Measurements from ENCODE around the gene SIRT3.

Gene SIRT3

DNA sequence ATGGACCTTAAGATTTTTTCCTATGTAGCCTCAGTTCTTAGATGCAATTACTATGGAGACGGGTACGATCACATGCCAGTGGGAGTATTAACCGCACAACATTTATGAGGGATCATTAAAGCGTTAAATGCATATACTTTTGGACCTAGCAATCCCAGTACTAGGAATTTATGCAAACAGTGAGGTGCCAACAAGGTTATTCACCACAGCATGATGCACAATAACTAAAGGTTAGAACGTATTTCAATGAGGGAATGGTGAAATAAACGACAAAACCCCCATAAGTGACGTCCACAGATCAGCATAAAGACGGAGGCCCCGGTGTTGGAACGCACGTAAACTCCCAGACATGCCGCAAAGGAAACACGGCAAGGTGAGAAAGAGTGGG lies 539 bp downstream of the SIRT3 start:
- no peaks in the 10 kb centered on the region for H3K4me1 ChIP-seq
- no peaks in the 10 kb centered on the region; the same call in 1 of the 2 replicates for H3K36me3 ChIP-seq
- DNase-seq: no peak
- peak overlapping the region; percentile 68 for H3K4me3 ChIP-seq (ENCODE audit: low read depth, low read length)
- no peaks in the 10 kb centered on the region for H3K27me3 ChIP-seq
- TF ChIP-seq, protein P1, sequence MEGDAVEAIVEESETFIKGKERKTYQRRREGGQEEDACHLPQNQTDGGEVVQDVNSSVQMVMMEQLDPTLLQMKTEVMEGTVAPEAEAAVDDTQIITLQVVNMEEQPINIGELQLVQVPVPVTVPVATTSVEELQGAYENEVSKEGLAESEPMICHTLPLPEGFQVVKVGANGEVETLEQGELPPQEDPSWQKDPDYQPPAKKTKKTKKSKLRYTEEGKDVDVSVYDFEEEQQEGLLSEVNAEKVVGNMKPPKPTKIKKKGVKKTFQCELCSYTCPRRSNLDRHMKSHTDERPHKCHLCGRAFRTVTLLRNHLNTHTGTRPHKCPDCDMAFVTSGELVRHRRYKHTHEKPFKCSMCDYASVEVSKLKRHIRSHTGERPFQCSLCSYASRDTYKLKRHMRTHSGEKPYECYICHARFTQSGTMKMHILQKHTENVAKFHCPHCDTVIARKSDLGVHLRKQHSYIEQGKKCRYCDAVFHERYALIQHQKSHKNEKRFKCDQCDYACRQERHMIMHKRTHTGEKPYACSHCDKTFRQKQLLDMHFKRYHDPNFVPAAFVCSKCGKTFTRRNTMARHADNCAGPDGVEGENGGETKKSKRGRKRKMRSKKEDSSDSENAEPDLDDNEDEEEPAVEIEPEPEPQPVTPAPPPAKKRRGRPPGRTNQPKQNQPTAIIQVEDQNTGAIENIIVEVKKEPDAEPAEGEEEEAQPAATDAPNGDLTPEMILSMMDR (IDR thresholded peaks at IDR 0.05; ENCODE audit: low read depth, low read length): no peak
- no peaks in the 10 kb centered on the region for H3K9me3 ChIP-seq

DNA sequence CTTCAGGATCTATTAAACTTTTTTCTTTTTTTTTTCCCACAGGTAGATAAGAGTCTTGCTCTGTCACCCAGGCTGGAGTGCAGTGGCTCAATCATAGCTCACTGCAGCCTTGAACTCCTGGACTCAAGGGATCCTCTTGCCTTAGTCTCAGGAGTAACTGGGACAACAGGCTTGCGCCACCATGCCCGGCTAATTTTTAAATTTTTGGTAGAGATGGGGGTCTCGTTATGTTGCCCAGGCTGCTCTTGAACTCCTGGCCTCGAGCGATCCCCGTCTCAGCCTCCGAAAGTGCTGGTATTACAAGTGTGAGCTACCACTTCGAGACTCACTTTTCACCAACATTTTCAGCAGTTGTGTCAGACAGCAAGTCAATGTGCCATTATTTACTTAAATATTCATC lies 962 bp downstream of the SIRT3 start:
- DNase-seq: no peak
- Histone ChIP-seq H3K27me3 (no peaks in the 10 kb centered on the region), H3K9me3 (no peaks in the 10 kb centered on the region), H3K4me3 (ENCODE audit: low read depth, low read length) (peak overlapping the region; percentile 68), H3K4me1 (no peaks in the 10 kb centered on the region), H3K36me3 (no peaks in the 10 kb centered on the region; the same call in 1 of the 2 replicates)
- TF ChIP-seq, protein P1 (IDR thresholded peaks at IDR 0.05; ENCODE audit: low read depth, low read length): no peak

DNA sequence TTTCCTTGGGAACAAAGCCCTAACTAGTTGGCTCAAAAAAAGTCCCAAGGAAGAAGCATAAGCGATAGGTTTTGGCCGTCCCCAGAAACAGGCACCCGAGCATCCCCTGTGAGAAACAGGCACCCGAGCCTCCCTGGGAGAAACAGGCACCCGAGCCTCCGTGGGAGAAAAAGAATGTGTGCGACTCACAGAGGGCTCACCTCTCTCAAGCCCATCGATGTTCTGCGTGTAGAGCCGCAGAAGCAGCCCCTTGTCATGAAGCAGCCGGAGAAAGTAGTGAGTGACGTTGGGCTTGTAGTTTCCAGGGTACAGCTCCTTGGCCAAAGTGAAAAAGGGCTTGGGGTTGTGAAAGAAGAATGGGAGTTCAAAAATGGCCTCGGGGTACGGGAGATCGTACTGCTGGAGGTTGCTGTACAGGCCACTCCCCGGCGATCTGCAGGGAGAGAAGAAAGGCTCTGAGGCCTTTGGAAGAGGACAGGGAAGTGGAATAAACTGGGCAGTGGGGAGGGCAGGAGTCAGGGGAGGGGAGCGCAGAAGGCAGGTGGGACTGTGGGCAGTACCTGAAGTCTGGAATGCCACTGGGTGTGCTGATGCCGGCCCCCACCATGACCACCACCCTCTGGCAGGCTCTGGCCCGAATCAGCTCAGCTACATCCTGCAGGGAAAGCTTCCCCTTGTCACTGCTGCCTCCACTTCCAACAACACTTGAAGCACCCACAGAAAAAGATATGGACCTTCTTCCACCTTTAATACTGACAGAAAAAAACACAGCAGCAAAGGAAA lies 3.2 kb downstream of the SIRT3 start:
- no peaks in the 10 kb centered on the region for H3K9me3 ChIP-seq
- no peaks in the 10 kb centered on the region for H3K36me3 ChIP-seq
- no peak overlapping the region for H3K4me3 ChIP-seq (ENCODE audit: low read depth, low read length)
- no peaks in the 10 kb centered on the region for H3K4me1 ChIP-seq
- TF ChIP-seq, protein P1 (IDR thresholded peaks at IDR 0.05; ENCODE audit: low read depth, low read length): no peak
- no peaks in the 10 kb centered on the region for H3K27me3 ChIP-seq
- DNase-seq: no peak

- H3K4me1 ChIP-seq: no peaks in the 10 kb centered on the region
- H3K27me3 ChIP-seq: no peaks in the 10 kb centered on the region
- TF ChIP-seq, protein P1 (IDR thresholded peaks at IDR 0.05; ENCODE audit: low read depth, low read length): no peak
- H3K4me3 ChIP-seq (ENCODE audit: low read depth, low read length): no peak overlapping the region
- H3K36me3 ChIP-seq: no peaks in the 10 kb centered on the region
- H3K9me3 ChIP-seq: no peaks in the 10 kb centered on the region
- DNase-seq: no peak
Measured at GRCh38 chr11:230431-230830, 5.7 kb downstream of the SIRT3 start.

- H3K27me3 ChIP-seq: no peaks in the 10 kb centered on the region
- TF ChIP-seq, protein P1 (IDR thresholded peaks at IDR 0.05; ENCODE audit: low read depth, low read length): no peak
Measured at GRCh38 chr11:227824-228379, 8.2 kb downstream of the SIRT3 start.

More at GRCh38 chr11:227824-228379, 8.2 kb downstream of the SIRT3 start:
- Histone ChIP-seq H3K9me3 (no peaks in the 10 kb centered on the region), H3K36me3 (no peaks in the 10 kb centered on the region), H3K4me3 (ENCODE audit: low read depth, low read length) (no peak overlapping the region), H3K4me1 (no peaks in the 10 kb centered on the region)
- no peak for DNase-seq

Measured in BE2C (cell line).